ENCODE measurements around the gene C16orf90. TPM values are rescaled to one million over a fixed set of nuclear protein-coding genes. Genes with fewer than 3 reads are reported as not detected.
"Not testable (repeated sequence)": the region's sequence is repeated elsewhere in the genome, so short reads cannot be mapped to it uniquely, and the experiment has no call there.

Gene C16orf90
- total RNA-seq, 4 donors from 2014 or later: not detected

GRCh38 chr16:3528406-3528805, 33.1 kb upstream of the C16orf90 start:
- H3K4me3 ChIP-seq (replicated peaks in 1 of 3): no peak overlapping the region
- peaks cover 40 to 55% of the 10 kb centered on the region in 2 donors for H3K36me3 ChIP-seq
- H3K9me3 ChIP-seq: no peaks in the 10 kb centered on the region
- intact Hi-C loops (cut with DNase I): no loop called here
- peak overlapping the region in 1 of 3 donors; percentile 27 for H3K27ac ChIP-seq
- DNase-seq: no peak
- TF ChIP-seq CTCF (IDR thresholded peaks at IDR 0.05) (no peak), POLR2A (IDR thresholded peaks at IDR 0.05) (no peak)
- 97 to 100% methylated on average over 2 of the region's 2 CpGs for WGBS, 2 donors
- H3K4me1 ChIP-seq: peaks cover 4 to 6% of the 10 kb centered on the region in 2 donors
- no peaks in the 10 kb centered on the region for H3K27me3 ChIP-seq

GRCh38 chr16:3527216-3527829, 32.0 kb upstream of the C16orf90 start:
- WGBS, 2 donors: 39 to 41% methylated on average over 7 to 10 of the region's 12 CpGs
- intact Hi-C loops (cut with DNase I): not testable (repeated sequence)
- peaks cover 38 to 50% of the 10 kb centered on the region in 2 donors for H3K36me3 ChIP-seq

GRCh38 chr16:3525951-3526350, 30.7 kb upstream of the C16orf90 start:
- no peak for DNase-seq
- Histone ChIP-seq H3K27me3 (no peaks in the 10 kb centered on the region), H3K36me3 (peaks cover 34 to 42% of the 10 kb centered on the region in 2 donors), H3K4me3 (replicated peaks in 1 of 3) (no peak overlapping the region), H3K4me1 (peaks cover 4 to 6% of the 10 kb centered on the region in 2 donors), H3K9me3 (no peaks in the 10 kb centered on the region), H3K27ac (no peak overlapping the region)
- intact Hi-C loops (cut with DNase I): no loop called here
- TF ChIP-seq POLR2A (IDR thresholded peaks at IDR 0.05) (no peak), CTCF (IDR thresholded peaks at IDR 0.05) (no peak)
- 89 to 98% methylated on average over 5 of the region's 5 CpGs for WGBS, 2 donors

More at GRCh38 chr16:3527216-3527829, 32.0 kb upstream of the C16orf90 start:
- not testable (repeated sequence) for H3K4me1 ChIP-seq; H3K4me3 ChIP-seq (replicated peaks in 1 of 3); H3K9me3 ChIP-seq; H3K27me3 ChIP-seq
- peak; percentile 44 to 87 (median 70) for TF ChIP-seq CTCF (IDR thresholded peaks at IDR 0.05)
- H3K27ac ChIP-seq: peak overlapping the region in 1 of 3 donors; percentile 27
- peak; percentile 96 for DNase-seq

- H3K27ac ChIP-seq: no peak overlapping the region
- no peaks in the 10 kb centered on the region for H3K27me3 ChIP-seq
- DNase-seq: no peak
- TF ChIP-seq CTCF (IDR thresholded peaks at IDR 0.05) (no peak), POLR2A (IDR thresholded peaks at IDR 0.05) (no peak)
- H3K36me3 ChIP-seq: peaks cover 42 to 48% of the 10 kb centered on the region in 2 donors
- H3K4me1 ChIP-seq: peaks cover 4 to 6% of the 10 kb centered on the region in 2 donors
- WGBS, 2 donors: 96 to 97% methylated on average over 3 of the region's 3 CpGs
- no peaks in the 10 kb centered on the region for H3K9me3 ChIP-seq
- intact Hi-C loops (cut with DNase I): no loop called here
- H3K4me3 ChIP-seq (replicated peaks in 1 of 3): no peak overlapping the region
Measured at GRCh38 chr16:3523281-3523680, 28.0 kb upstream of the C16orf90 start.

- TF ChIP-seq CTCF (IDR thresholded peaks at IDR 0.05): no peak
- TF ChIP-seq POLR2A (IDR thresholded peaks at IDR 0.05): no peak
- Histone ChIP-seq H3K4me3 (replicated peaks in 1 of 3) (no peak overlapping the region), H3K9me3 (no peaks in the 10 kb centered on the region), H3K27me3 (no peaks in the 10 kb centered on the region), H3K36me3 (peaks cover 56 to 62% of the 10 kb centered on the region in 2 donors), H3K27ac (no peak overlapping the region), H3K4me1 (no peaks in the 10 kb centered on the region)
- no peak for DNase-seq
- WGBS, 2 donors: 78 to 85% methylated on average over 8 of the region's 8 CpGs
- intact Hi-C loops (cut with DNase I): no loop called here
Measured at GRCh38 chr16:3520841-3521240, 25.6 kb upstream of the C16orf90 start.

Measured in thyroid gland (tissue), 4 donors.